HG03520 (cell line): ENCODE measurements around the gene B3GALT6.

Experiments used
- ATAC-seq: cut with Tn5 transposase; IDR thresholded peaks from one replicate; pipeline ENCODE4 v1.9.1; 2021; ENCODE audit warnings: mild to moderate bottlenecking, moderate library complexity; ENCODE audit not compliant: unreplicated experiment

The B3GALT6 gene

GRCh38 chr1:1281533-1282321, 49.7 kb downstream of the B3GALT6 start:
- ATAC-seq, result no peak

DNA sequence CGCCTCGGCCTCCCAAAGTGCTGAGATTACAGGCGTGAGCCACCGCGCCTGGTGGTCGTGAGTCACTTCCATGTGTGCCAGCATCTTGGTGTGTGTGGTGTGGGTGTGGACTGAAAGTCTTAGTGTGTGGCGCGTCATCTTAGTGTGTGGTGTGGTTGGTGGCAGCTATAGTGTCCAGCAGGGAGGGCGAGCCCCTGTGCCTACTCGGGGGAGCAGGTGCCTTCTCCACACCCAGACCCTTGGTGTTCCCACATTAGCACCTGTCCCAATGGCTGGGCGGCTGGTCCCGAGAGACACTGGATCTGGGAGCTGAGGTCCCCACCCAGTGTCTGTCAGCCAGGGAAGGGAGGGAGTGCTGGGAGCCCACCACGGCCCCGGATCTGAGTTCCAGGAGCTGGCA, 51.0 kb downstream of the B3GALT6 start:
- ATAC-seq, result no peak

GRCh38 chr1:1283821-1284220, 51.8 kb downstream of the B3GALT6 start:
- no peak for ATAC-seq
